ENCODE data around the gene ALKBH3.

DNA sequence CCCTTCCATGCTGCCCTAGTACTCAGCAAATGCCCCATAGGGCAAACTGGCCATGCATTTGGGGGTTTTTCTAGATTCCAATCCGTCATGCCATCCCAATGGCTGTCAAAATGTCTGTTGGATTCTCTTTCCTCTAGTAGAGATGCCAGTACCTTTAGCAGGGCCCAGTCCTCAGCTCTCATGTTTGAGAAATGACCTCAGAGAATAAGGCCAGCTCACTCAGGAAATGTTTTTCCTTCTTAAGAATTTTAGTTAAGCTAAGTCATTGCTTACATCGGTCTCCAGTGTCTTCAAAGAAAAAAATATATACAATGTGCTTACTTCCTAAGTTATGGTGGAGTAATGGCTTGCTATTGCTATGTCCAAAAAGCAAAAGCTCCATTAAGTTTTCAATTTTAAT lies 14.1 kb upstream of the ALKBH3 start:
- TF ChIP-seq RAD21 (IDR thresholded peaks at IDR 0.05; ENCODE audit: low read length), result no peak
- TF ChIP-seq, protein P1, sequence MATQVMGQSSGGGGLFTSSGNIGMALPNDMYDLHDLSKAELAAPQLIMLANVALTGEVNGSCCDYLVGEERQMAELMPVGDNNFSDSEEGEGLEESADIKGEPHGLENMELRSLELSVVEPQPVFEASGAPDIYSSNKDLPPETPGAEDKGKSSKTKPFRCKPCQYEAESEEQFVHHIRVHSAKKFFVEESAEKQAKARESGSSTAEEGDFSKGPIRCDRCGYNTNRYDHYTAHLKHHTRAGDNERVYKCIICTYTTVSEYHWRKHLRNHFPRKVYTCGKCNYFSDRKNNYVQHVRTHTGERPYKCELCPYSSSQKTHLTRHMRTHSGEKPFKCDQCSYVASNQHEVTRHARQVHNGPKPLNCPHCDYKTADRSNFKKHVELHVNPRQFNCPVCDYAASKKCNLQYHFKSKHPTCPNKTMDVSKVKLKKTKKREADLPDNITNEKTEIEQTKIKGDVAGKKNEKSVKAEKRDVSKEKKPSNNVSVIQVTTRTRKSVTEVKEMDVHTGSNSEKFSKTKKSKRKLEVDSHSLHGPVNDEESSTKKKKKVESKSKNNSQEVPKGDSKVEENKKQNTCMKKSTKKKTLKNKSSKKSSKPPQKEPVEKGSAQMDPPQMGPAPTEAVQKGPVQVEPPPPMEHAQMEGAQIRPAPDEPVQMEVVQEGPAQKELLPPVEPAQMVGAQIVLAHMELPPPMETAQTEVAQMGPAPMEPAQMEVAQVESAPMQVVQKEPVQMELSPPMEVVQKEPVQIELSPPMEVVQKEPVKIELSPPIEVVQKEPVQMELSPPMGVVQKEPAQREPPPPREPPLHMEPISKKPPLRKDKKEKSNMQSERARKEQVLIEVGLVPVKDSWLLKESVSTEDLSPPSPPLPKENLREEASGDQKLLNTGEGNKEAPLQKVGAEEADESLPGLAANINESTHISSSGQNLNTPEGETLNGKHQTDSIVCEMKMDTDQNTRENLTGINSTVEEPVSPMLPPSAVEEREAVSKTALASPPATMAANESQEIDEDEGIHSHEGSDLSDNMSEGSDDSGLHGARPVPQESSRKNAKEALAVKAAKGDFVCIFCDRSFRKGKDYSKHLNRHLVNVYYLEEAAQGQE (IDR thresholded peaks at IDR 0.05; ENCODE audit: low read depth, low read length), result no peak
- no peak for TF ChIP-seq POLR2AphosphoS5 (IDR thresholded peaks at IDR 0.05; ENCODE audit: low read depth, low read length)
- no peak for TF ChIP-seq ELF1 (IDR thresholded peaks at IDR 0.05)
- TF ChIP-seq, protein P2, sequence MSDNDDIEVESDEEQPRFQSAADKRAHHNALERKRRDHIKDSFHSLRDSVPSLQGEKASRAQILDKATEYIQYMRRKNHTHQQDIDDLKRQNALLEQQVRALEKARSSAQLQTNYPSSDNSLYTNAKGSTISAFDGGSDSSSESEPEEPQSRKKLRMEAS (IDR thresholded peaks at IDR 0.05; ENCODE audit: low read depth), result no peak
- TF ChIP-seq EP300 (IDR thresholded peaks at IDR 0.05; ENCODE audit: borderline replicate concordance in 1 of 2, low read depth in 1 of 2, low read length in 1 of 2), result no peak
- TF ChIP-seq GABPA (IDR thresholded peaks at IDR 0.05; ENCODE audit: low read depth), result no peak
- TF ChIP-seq, protein P3, sequence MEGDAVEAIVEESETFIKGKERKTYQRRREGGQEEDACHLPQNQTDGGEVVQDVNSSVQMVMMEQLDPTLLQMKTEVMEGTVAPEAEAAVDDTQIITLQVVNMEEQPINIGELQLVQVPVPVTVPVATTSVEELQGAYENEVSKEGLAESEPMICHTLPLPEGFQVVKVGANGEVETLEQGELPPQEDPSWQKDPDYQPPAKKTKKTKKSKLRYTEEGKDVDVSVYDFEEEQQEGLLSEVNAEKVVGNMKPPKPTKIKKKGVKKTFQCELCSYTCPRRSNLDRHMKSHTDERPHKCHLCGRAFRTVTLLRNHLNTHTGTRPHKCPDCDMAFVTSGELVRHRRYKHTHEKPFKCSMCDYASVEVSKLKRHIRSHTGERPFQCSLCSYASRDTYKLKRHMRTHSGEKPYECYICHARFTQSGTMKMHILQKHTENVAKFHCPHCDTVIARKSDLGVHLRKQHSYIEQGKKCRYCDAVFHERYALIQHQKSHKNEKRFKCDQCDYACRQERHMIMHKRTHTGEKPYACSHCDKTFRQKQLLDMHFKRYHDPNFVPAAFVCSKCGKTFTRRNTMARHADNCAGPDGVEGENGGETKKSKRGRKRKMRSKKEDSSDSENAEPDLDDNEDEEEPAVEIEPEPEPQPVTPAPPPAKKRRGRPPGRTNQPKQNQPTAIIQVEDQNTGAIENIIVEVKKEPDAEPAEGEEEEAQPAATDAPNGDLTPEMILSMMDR (IDR thresholded peaks at IDR 0.05), result no peak
- no peak for TF ChIP-seq CHD2 (IDR thresholded peaks at IDR 0.05; ENCODE audit: low read length, partially characterized antibody)
- no peak for TF ChIP-seq TCF12 (IDR thresholded peaks at IDR 0.05)
- no peak for TF ChIP-seq JUND (IDR thresholded peaks at IDR 0.05)

All from SK-N-SH (cell line).